T-helper 17 cell (primary cell): ENCODE data around the gene PPFIA2. TPM values are rescaled to one million over a fixed set of nuclear protein-coding genes. Genes with fewer than 3 reads are reported as not detected.
"Not testable (repeated sequence)": the region's sequence is repeated elsewhere in the genome, so short reads cannot be mapped to it uniquely, and the experiment has no call there.

Experiments
- ATAC-seq: fragments of 150-1000 bp; cut with Tn5 transposase; 2 replicates; pipeline ENCODE4 v1.10.0; 2021; ENCODE audit warnings: mild to moderate bottlenecking, moderate library complexity
- DNase-seq, 3 donors: peaks; one replicate each; pipeline versions ENCODE4 v3.0.0 to v3.0.0-alpha.2; 2020 to 2021
- H3K9me3 ChIP-seq: one replicate; pipeline ENCODE4 v1.7.0; 2013; ENCODE audit warnings: low read length, mild to moderate bottlenecking; ENCODE audit not compliant: control insufficient read depth, poor library complexity, severe bottlenecking
- H3K27ac Mint-ChIP-seq: one replicate; pipeline ENCODE4 v1.8.0; 2022; ENCODE audit warnings: mild to moderate bottlenecking, moderate library complexity, mixed read lengths
- H3K27me3 Mint-ChIP-seq: one replicate; pipeline ENCODE4 v1.8.0; 2022; ENCODE audit warnings: mixed read lengths
- H3K36me3 Mint-ChIP-seq: one replicate; pipeline ENCODE4 v1.8.0; 2022; ENCODE audit warnings: low read depth, mixed read lengths
- H3K4me1 Mint-ChIP-seq: one replicate; pipeline ENCODE4 v1.8.0; 2022; ENCODE audit warnings: mild to moderate bottlenecking, mixed read lengths
- H3K4me3 Mint-ChIP-seq: one replicate; pipeline ENCODE4 v1.8.0; 2022; ENCODE audit warnings: mild to moderate bottlenecking, moderate library complexity, mixed read lengths
- total RNA-seq, 4 donors: library from RNA in 2 of 4; stranded (reverse) in 2 of 4; gene quantifications; one replicate each; pipeline ENCODE4 v1.2.3 and lab custom pipeline; 2022 to 2026

Gene PPFIA2
- total RNA-seq, 2 donors from 2014 or later, result not detected

DNA sequence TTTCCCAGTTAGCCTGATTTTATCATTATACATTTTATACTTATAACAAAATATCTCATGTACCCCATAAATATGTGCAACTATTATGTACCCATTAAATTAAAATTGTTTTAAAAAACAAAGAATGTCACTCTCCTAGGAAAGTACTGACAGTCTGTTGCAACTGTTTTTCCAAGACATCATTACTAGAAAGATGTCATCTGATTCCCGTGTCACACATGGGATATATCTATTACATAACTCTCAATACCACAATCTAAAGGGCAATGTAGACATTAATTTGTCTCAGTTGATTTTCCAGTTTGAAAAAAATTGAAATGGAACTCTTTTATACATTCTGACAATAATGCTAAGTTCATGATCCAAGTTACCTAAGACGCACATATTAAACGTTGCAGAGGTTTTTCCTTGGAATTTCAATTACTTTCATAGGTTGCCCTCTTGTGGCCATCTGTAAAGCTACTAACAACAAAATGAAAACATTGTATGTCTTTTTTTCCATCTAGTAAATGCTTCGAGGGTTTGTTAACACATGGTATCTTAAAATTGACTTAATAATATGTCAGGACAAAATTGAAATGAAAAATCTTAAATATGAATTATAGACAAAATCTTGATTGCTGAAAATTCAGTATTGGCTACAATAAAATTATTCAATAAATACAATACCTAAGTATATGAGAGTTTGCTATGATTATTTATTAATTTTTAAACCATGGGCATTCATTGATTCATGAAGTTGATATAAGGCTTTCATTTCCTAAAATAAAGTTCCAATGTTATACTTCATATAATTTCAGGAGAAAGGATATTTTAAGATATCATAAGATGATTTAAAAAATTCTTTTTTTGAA is 131.6 kb downstream of the PPFIA2 start:
- DNase-seq (no peak), ATAC-seq (no peak)
- no peaks in the 10 kb centered on the region for H3K9me3 ChIP-seq
- Mint-ChIP-seq H3K4me1 (no peaks in the 10 kb centered on the region), H3K27me3 (no peaks in the 10 kb centered on the region), H3K4me3 (no peak overlapping the region), H3K36me3 (no peaks in the 10 kb centered on the region), H3K27ac (no peak overlapping the region)

DNA sequence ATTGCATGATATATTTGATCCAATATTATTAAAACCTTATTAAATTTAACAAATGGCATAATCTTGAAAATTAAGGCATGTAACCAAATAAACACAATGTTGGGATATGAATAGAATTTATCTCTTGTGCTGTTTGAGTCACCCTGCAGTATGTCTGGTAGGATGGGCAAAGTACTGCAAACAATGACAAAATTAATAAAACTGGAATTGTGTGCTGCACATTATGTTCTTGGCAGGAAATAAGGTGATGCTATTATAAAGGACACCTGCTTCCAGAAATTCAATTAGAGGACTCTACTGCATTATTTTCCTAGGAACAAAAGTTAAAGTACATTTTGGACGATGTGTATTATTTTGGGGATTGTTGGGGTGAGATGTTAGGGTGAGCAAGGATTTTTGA is 132.7 kb downstream of the PPFIA2 start:
- DNase-seq, result no peak
- H3K9me3 ChIP-seq, result no peaks in the 10 kb centered on the region
- ATAC-seq, result no peak
- Mint-ChIP-seq H3K4me1 (no peaks in the 10 kb centered on the region), H3K27ac (no peak overlapping the region), H3K36me3 (no peaks in the 10 kb centered on the region), H3K27me3 (no peaks in the 10 kb centered on the region), H3K4me3 (no peak overlapping the region)

DNA sequence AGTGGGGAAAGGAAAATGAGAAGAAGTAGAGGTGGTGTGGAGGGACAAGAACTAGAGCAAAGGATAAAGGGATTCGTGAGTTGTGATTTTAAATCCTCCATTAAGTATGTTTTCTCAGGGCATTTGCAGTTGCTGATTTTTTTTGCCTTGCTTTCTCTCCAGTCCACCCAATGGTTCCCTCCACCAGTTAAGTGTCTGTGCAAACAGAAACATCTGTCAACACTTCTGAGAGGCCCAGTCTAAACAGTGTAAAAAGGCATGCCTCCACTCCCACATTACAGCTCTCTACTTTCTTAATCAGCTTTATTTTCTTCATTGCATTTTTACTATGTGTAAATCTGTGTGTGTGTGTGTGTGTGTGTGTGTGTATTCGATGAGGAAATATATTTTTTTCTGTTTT is 141.2 kb downstream of the PPFIA2 start:
- H3K27ac Mint-ChIP-seq, result no peak overlapping the region
- no peak overlapping the region for H3K4me3 Mint-ChIP-seq
- no peaks in the 10 kb centered on the region for H3K9me3 ChIP-seq
- H3K36me3 Mint-ChIP-seq, result no peaks in the 10 kb centered on the region
- no peaks in the 10 kb centered on the region for H3K4me1 Mint-ChIP-seq
- H3K27me3 Mint-ChIP-seq, result no peaks in the 10 kb centered on the region
- ATAC-seq (no peak), DNase-seq (no peak)

DNA sequence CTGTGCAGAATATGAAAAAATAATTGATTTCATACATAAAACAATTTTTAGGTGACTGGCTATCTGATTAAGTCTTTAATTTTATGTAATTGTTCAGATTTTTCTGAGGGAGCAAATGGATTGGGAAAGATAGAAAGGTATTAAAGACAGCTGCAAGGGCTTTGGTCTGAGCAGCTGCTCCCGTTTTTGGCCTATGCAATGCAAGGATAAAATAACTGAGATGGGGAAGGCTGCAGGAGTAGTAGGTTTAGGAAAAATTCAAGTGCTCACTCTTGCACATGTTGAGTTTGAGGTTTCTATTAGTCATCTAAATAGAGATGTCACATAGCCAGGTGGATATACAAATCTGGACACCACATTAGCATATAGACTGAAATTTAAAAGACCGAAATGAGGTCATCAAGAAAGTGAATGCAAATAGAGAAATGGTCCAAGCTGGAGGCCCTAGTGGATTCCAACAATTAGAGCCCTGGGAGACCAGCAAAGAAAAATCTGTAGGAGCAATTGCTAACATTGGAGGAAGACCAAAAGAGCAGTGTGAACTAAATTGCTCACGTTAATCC is 144.0 kb downstream of the PPFIA2 start:
- ATAC-seq, result no peak

DNA sequence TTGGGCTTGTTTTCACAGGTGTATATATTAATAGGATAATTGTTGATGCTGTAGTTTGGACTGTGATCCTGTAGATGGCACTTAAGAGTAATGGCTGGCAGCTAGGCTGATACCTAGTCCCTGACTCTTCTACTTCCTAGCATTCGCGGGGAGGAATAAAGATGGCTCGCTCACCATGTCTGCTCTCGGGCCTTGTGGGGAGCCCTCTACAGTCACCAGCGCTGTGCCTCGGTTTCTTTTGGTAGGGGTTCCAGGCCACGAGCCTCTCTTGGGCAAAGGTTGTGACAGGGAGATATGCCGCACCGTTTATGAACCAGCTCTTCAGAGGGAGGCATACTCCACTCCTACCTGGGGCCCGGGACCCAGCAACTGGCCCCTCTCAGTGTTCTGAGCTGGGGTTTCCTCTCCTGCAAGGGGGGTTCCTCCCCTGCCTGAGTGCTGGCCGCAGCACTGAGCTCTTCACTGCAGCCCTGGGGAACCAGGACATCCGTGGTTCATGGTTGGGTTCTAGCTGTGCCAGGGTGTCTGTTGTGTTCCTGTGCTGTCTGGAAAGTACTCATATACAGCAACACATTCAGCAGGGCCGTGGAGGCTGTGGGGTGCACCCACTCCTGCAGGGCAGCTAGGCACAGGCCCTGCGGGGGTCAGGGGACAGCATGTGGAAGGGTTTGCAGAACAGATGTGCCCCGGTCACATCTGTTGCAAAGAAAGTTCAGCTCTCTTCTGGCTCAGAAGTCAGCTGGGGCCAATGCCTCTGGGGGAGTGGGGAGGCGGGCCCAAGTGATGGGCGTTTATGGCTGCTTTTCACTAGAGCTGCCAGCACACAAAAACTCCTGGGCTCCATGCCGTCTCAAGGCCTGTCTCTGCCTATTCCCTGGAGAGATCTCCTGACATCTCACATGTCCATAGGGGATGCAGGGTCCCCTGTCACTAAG is 147.9 kb downstream of the PPFIA2 start:
- H3K4me3 Mint-ChIP-seq, result no peak overlapping the region
- H3K36me3 Mint-ChIP-seq, result no peaks in the 10 kb centered on the region
- DNase-seq (no peak), ATAC-seq (no peak)
- no peaks in the 10 kb centered on the region for H3K9me3 ChIP-seq
- peaks cover 14% of the 10 kb centered on the region for H3K27me3 Mint-ChIP-seq
- no peaks in the 10 kb centered on the region for H3K4me1 Mint-ChIP-seq
- H3K27ac Mint-ChIP-seq, result no peak overlapping the region

More for the DNA sequence above, 144.0 kb downstream of the PPFIA2 start:
- H3K9me3 ChIP-seq, result no peaks in the 10 kb centered on the region
- Mint-ChIP-seq H3K4me1 (no peaks in the 10 kb centered on the region), H3K27ac (no peak overlapping the region), H3K4me3 (no peak overlapping the region), H3K36me3 (no peaks in the 10 kb centered on the region), H3K27me3 (no peaks in the 10 kb centered on the region)
- no peak for DNase-seq

DNA sequence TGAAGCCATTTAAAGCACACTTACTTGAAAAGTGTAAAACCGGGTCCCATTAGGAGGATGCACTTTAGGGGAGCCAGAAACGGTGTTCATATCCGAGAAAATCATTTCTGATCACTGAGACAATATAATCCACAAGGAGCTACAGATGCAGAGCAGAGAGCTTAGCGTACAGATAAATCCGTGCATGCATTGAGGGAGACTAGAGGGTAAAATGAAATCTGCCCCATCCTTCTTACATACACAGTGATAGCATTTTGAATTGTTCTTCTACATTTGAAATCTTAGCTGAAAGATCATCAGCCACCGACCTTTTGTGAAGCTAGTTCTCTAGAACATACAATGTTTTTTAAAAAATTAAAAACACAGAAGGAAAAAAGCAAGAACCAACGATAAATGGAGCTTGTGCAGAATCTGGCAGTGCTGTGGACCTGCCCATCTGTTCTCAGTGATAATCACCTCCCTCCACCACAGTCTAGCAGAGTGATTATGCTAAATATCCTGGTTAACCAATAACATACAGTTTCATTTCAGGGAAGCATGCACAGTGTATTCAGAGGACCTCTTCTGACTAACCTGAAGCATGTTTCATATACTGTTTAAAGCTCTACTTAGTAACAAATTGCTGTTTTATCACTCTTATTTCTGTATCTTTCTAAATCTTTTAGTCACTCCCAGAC is 161.1 kb downstream of the PPFIA2 start:
- Mint-ChIP-seq H3K27me3 (peaks cover 4% of the 10 kb centered on the region), H3K4me1 (no peaks in the 10 kb centered on the region), H3K4me3 (no peak overlapping the region), H3K36me3 (no peaks in the 10 kb centered on the region), H3K27ac (no peak overlapping the region)
- H3K9me3 ChIP-seq, result no peaks in the 10 kb centered on the region
- ATAC-seq (no peak), DNase-seq (no peak)

DNA sequence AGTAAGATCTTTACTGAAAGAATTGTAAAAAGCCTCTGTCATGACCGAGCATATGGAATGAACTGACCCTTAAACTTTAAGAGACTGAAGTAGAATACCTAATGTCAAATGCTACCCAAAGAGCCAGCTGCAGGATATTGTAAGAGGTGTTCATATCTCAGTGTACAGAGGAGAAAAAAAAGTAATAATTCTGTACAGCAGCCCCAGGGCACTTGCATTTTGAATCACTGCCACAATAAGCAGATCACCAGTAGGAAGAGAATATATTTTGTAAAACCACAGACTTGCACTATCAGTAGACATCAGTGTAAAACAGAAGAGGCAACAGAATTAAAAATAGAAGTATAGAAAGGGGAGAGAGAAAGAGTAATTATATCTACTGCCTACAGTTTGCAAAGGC is 162.6 kb downstream of the PPFIA2 start:
- no peaks in the 10 kb centered on the region for H3K4me1 Mint-ChIP-seq
- no peaks in the 10 kb centered on the region for H3K36me3 Mint-ChIP-seq
- no peak overlapping the region for H3K4me3 Mint-ChIP-seq
- ATAC-seq (no peak), DNase-seq (no peak)
- no peak overlapping the region for H3K27ac Mint-ChIP-seq
- no peaks in the 10 kb centered on the region for H3K9me3 ChIP-seq
- peaks cover 4% of the 10 kb centered on the region for H3K27me3 Mint-ChIP-seq

DNA sequence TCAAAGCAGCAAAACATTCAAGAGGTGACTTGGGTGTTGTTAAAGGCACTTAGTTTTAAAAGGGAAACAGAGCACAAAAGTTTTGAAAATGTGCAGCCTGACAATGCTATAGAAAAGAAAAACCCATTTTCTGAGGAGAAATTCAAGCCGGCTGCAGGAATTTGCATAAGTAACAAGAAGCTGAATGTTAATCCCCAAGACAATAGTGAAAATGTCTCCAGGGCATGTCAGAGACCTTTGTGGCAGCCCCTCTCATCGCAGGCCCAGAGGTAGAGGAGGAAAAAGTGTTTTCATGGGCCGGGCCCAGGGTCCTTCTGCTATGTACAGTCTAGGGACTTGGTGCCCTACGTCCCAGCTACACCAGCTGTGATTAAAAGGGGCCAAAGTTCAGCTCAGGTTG is 167.9 kb downstream of the PPFIA2 start:
- H3K4me3 Mint-ChIP-seq, result no peak overlapping the region

DNA sequence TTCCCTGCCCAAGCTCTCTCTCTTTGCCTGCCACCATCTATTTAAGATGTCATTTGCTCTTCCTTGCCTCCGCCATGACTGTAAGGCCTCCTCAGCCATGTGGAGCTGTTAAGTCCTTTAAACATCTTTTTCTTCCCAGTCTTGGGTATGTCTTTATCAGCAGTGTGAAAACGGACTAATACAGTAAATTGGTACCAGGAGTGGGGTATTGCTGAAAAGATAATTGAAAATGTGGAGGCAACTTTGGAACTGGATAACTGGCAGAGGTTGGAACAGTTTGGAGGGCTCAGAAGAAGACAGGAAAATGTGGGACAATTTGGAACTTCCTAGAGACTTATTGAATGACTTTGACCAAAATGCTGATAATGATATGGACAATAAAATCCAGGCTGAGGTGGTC is 168.4 kb downstream of the PPFIA2 start:
- not testable (repeated sequence) for H3K27ac Mint-ChIP-seq, H3K4me3 Mint-ChIP-seq, H3K36me3 Mint-ChIP-seq, DNase-seq, H3K4me1 Mint-ChIP-seq, H3K27me3 Mint-ChIP-seq, H3K9me3 ChIP-seq, ATAC-seq

More for the DNA sequence above, 167.9 kb downstream of the PPFIA2 start:
- no peaks in the 10 kb centered on the region for H3K27me3 Mint-ChIP-seq
- no peaks in the 10 kb centered on the region for H3K36me3 Mint-ChIP-seq
- ATAC-seq (no peak), DNase-seq (no peak)
- H3K27ac Mint-ChIP-seq, result no peak overlapping the region
- no peaks in the 10 kb centered on the region for H3K4me1 Mint-ChIP-seq
- no peaks in the 10 kb centered on the region for H3K9me3 ChIP-seq

DNA sequence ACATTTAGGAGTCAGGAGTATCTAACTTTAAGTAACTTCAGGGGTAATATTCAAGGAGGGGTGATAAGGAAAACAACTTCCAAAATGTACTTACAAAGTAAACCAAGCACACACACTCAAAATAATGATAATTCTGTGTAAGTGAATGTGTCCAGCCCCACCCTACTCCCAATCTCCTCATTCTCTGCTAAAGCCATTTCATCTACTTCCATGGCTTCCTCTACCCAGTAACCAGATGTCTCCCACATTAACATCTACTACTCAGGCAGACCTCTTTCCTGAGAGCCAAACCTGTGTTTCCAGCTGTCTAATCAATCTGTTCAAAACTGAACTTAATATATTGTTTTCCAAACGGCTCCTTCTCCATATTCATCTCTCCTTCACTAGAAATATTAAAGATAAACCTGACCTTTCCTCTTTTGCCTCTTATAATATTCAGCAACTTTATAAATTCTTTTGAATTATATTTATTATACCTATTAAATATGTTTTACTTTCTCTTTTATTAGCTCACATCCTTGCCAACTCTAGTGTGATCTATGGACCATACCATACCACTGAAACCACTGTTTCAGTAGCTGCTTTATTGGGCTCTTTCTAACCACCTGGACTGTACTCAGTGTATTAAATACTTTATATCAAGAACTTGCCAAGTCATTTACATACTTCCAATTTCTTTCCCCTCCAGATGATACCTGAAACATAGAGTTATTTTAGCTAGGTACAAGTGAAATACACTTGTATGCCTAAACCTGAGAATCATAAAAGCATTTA is 170.7 kb downstream of the PPFIA2 start:
- no peaks in the 10 kb centered on the region for H3K27me3 Mint-ChIP-seq
- no peak for DNase-seq
- no peak for ATAC-seq

DNA sequence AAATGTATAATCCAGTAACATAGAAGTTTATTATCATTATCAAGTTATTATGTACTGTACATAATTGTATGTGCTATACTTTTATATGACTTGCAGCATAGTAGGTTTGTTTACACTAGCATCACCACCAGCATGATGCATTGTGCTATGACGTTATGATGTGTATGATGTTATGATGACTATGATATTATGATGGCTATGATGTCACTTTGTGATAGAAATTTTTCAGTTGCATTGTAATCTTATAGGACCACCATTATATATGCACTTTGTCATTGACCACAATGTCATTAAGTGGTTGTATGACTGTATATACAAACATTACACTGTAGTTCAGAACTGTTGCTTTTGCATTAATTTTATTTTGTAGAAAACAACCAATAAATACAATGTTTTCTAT is 173.4 kb downstream of the PPFIA2 start:
- no peak for DNase-seq
- Mint-ChIP-seq H3K27ac (no peak overlapping the region), H3K4me1 (no peaks in the 10 kb centered on the region), H3K27me3 (no peaks in the 10 kb centered on the region), H3K36me3 (no peaks in the 10 kb centered on the region), H3K4me3 (no peak overlapping the region)
- ATAC-seq, result no peak
- H3K9me3 ChIP-seq, result no peaks in the 10 kb centered on the region

More for the DNA sequence above, 170.7 kb downstream of the PPFIA2 start:
- no peaks in the 10 kb centered on the region for H3K9me3 ChIP-seq
- Mint-ChIP-seq H3K4me3 (no peak overlapping the region), H3K27ac (no peak overlapping the region), H3K36me3 (no peaks in the 10 kb centered on the region), H3K4me1 (no peaks in the 10 kb centered on the region)

DNA sequence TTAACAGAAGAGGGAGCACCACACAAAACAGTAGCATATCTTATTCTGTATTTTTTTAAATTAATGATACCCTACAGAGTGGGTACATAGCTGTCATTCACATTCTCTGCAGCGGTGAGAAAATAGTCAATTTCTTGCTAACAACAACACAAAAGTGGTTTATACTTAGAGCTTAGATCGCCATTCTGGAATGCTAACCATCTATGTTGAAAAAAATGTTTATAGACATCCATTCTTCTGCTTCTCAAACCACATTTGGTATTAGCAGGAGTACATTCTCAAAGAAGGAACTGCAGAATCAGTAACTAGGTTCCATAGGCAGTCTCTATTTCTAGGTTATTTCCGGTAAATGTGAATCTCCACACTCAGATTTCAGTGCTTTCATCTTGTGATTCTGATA is 185.9 kb downstream of the PPFIA2 start:
- Mint-ChIP-seq H3K36me3 (no peaks in the 10 kb centered on the region), H3K4me3 (no peak overlapping the region), H3K27ac (no peak overlapping the region), H3K27me3 (no peaks in the 10 kb centered on the region), H3K4me1 (no peaks in the 10 kb centered on the region)
- DNase-seq (no peak), ATAC-seq (no peak)
- no peaks in the 10 kb centered on the region for H3K9me3 ChIP-seq
